H1 (cell line): ENCODE data around the gene SUSD1. TPM values are rescaled to one million over a fixed set of nuclear protein-coding genes. Genes with fewer than 3 reads are reported as not detected.

Source experiments
- CTCF ChIA-PET: fragments of 300-600 bp; sonication (Branson Sonifier 250); formaldehyde crosslinking; loops from one replicate; lab custom pipeline; 2021; ENCODE audit not compliant: partially characterized antibody; lab: Charles Lee
- POLR2A ChIA-PET: fragments of 300-600 bp; sonication (Branson Sonifier 250); formaldehyde crosslinking; loops from one replicate; lab custom pipeline; 2021; ENCODE audit warnings: inconsistent platforms; ENCODE audit not compliant: partially characterized antibody; lab: Charles Lee
- DNase-seq, 2 experiments: peaks; one replicate each; pipeline versions ENCODE4 v3.0.0 to v3.0.0-alpha.2; 2010 to 2022; ENCODE audit warnings: low spot score in 2 of 2, low read depth in 1 of 2, mixed read lengths in 1 of 2
- FAIRE-seq: peaks from 2 replicates; lab custom pipeline; 2011; peaks lifted over from hg19 to GRCh38; lab: Jason Lieb, UNC
- H2AFZ ChIP-seq: 2 replicates; pipeline ENCODE4 v1.8.1; 2012; ENCODE audit warnings: low read length, inconsistent platforms
- H2AK5ac ChIP-seq: 2 replicates; pipeline ENCODE4 v1.6.1; 2013; ENCODE audit warnings: low read depth, low read length
- H2BK120ac ChIP-seq: replicated peaks from 2 replicates; pipeline ENCODE3; 2013; ENCODE audit warnings: low read depth, low read length, inconsistent platforms
- H2BK12ac ChIP-seq: 2 replicates; pipeline ENCODE4 v1.6.1; 2013; ENCODE audit warnings: low read depth, low read length
- H2BK15ac ChIP-seq: 2 replicates; pipeline ENCODE4 v1.6.1; 2013; ENCODE audit warnings: low read length
- H2BK20ac ChIP-seq: 2 replicates; pipeline ENCODE4 v1.6.1; 2013; ENCODE audit warnings: low read length
- H2BK5ac ChIP-seq: 2 replicates; pipeline ENCODE4 v1.6.1; 2013; ENCODE audit warnings: low read depth, low read length
- H3K14ac ChIP-seq: 2 replicates; pipeline ENCODE4 v1.6.1; 2013; ENCODE audit warnings: inconsistent platforms; ENCODE audit not compliant: insufficient read length
- H3K18ac ChIP-seq: 2 replicates; pipeline ENCODE4 v1.6.1; 2013; ENCODE audit warnings: low read length; ENCODE audit errors: extremely low read depth
- H3K23ac ChIP-seq: 2 replicates; pipeline ENCODE4 v1.6.1; 2013; ENCODE audit warnings: inconsistent platforms; ENCODE audit not compliant: insufficient read length
- H3K23me2 ChIP-seq: 2 replicates; pipeline ENCODE4 v1.6.1; 2013; ENCODE audit warnings: low read depth, low read length
- H3K27ac ChIP-seq: 2 replicates; pipeline ENCODE4 v1.6.1; 2011; ENCODE audit warnings: low read depth, low read length, inconsistent platforms
- H3K27me3 ChIP-seq, 4 experiments: replicated peaks in 1 of 4; 1 replicate in 1 of 4; 2 replicates in 3 of 4; pipeline versions ENCODE4 v1.6.1 to v1.8.1; 2011 to 2013; ENCODE audit warnings: low read length in 3 of 4, mild to moderate bottlenecking in 3 of 4, inconsistent platforms in 2 of 4, mixed read lengths in 2 of 4, moderate library complexity in 1 of 4; ENCODE audit not compliant: control insufficient read depth in 3 of 4, insufficient read depth in 3 of 4; ENCODE audit errors: extremely low read depth in 1 of 4
- H3K36me3 ChIP-seq, 4 experiments: 2 replicates each; pipeline versions ENCODE4 v1.6.1 to v1.8.1; 2011 to 2013; ENCODE audit warnings: mild to moderate bottlenecking in 4 of 4, low read length in 3 of 4, moderate library complexity in 2 of 4, control low read depth in 1 of 4, inconsistent platforms in 1 of 4; ENCODE audit not compliant: insufficient read depth in 4 of 4, control insufficient read depth in 2 of 4
- H3K4ac ChIP-seq: replicated peaks from 2 replicates; pipeline ENCODE3; 2013; ENCODE audit warnings: low read length, low read depth, mixed read lengths, inconsistent platforms; ENCODE audit not compliant: insufficient read length
- H3K4me1 ChIP-seq, 4 experiments: replicated peaks in 1 of 4; 1 replicate in 1 of 4; 2 replicates in 3 of 4; pipeline versions ENCODE4 v1.6.1 to v1.8.1; 2011 to 2013; ENCODE audit warnings: low read length in 3 of 4, inconsistent platforms in 2 of 4, mixed read lengths in 1 of 4; ENCODE audit not compliant: insufficient read depth in 4 of 4, control insufficient read depth in 3 of 4
- H3K4me2 ChIP-seq, 2 experiments: 2 replicates each; pipeline versions ENCODE4 v1.6.1 to v1.8.1; 2011 to 2013; ENCODE audit warnings: low read depth in 2 of 2, low read length in 2 of 2, control low read depth in 1 of 2, inconsistent platforms in 1 of 2, mild to moderate bottlenecking in 1 of 2; ENCODE audit not compliant: insufficient read depth in 1 of 2
- H3K4me3 ChIP-seq, 4 experiments: fragments of 200-600, 300-600 bp in 1 of 4; sonication (generic), shearing (Covaris generic), sonication (Bioruptor Twin) in 1 of 4; 2 replicates each; pipeline versions ENCODE4 v1.5.1 to v1.8.1; 2011 to 2016; ENCODE audit warnings: low read length in 4 of 4, low read depth in 3 of 4, control low read depth in 2 of 4, inconsistent platforms in 2 of 4, mild to moderate bottlenecking in 2 of 4, mixed read lengths in 1 of 4, moderate library complexity in 1 of 4; ENCODE audit not compliant: insufficient read depth in 2 of 4; ENCODE audit errors: extremely low read depth in 1 of 4
- H3K56ac ChIP-seq: replicated peaks from 2 replicates; pipeline ENCODE3; 2013; ENCODE audit warnings: low read depth, mild to moderate bottlenecking, mixed read lengths, low read length, inconsistent platforms; ENCODE audit not compliant: insufficient read length
- H3K79me1 ChIP-seq: 2 replicates; pipeline ENCODE4 v1.6.1; 2013; ENCODE audit warnings: low read depth, low read length, control low read depth
- H3K79me2 ChIP-seq, 2 experiments: 2 replicates each; pipeline versions ENCODE4 v1.6.1 to v1.8.1; 2012 to 2013; ENCODE audit warnings: low read length in 2 of 2, mild to moderate bottlenecking in 2 of 2, inconsistent platforms in 1 of 2; ENCODE audit not compliant: insufficient read depth in 2 of 2, control insufficient read depth in 1 of 2
- H3K9ac ChIP-seq, 4 experiments: replicated peaks in 1 of 4; 1 replicate in 1 of 4; 2 replicates in 3 of 4; pipeline versions ENCODE4 v1.6.1 to v1.8.1; 2011 to 2013; ENCODE audit warnings: low read depth in 3 of 4, low read length in 3 of 4, control low read depth in 2 of 4, mild to moderate bottlenecking in 2 of 4, moderate library complexity in 2 of 4, inconsistent platforms in 1 of 4; ENCODE audit errors: extremely low read depth in 1 of 4
- H3K9me3 ChIP-seq, 2 experiments: 2 replicates each; pipeline versions ENCODE4 v1.6.1 to v1.8.1; 2012 to 2013; ENCODE audit warnings: mild to moderate bottlenecking in 2 of 2, moderate library complexity in 2 of 2, control low read depth in 1 of 2, inconsistent platforms in 1 of 2, low read depth in 1 of 2, low read length in 1 of 2, mixed read lengths in 1 of 2; ENCODE audit not compliant: insufficient read depth in 2 of 2
- H4K20me1 ChIP-seq, 2 experiments: replicated peaks in 1 of 2; 2 replicates each; pipeline versions ENCODE3 to v1.8.1; 2011 to 2013; ENCODE audit warnings: inconsistent platforms in 2 of 2, low read length in 2 of 2, mild to moderate bottlenecking in 1 of 2; ENCODE audit not compliant: insufficient read depth in 2 of 2, control insufficient read depth in 1 of 2
- H4K5ac ChIP-seq: 2 replicates; pipeline ENCODE4 v1.6.1; 2013; ENCODE audit warnings: low read length, low read depth, mixed read lengths, inconsistent platforms; ENCODE audit not compliant: insufficient read length
- H4K8ac ChIP-seq: 2 replicates; pipeline ENCODE4 v1.8.0; 2013; ENCODE audit warnings: mild to moderate bottlenecking, moderate library complexity, low read length, inconsistent platforms; ENCODE audit not compliant: insufficient read depth; ENCODE audit errors: extremely low read depth
- H4K91ac ChIP-seq: replicated peaks from 2 replicates; pipeline ENCODE3; 2013; ENCODE audit warnings: low read length, mixed read lengths, inconsistent platforms; ENCODE audit not compliant: insufficient read length
- FOSL1 ChIP-seq: IDR thresholded peaks from 2 replicates; pipeline ENCODE4 v1.6.1; 2011; ENCODE audit warnings: mild to moderate bottlenecking, low read depth, low read length, moderate library complexity; ENCODE audit not compliant: insufficient read depth
- KDM5A ChIP-seq: fragments of 200-600 bp; IDR thresholded peaks from 2 replicates; pipeline ENCODE4 v1.7.1; 2012; ENCODE audit warnings: mild to moderate bottlenecking, low read length, inconsistent platforms, mixed read lengths
- POLR2AphosphoS5 ChIP-seq: IDR thresholded peaks from 2 replicates; pipeline ENCODE4 v1.6.1; 2011; ENCODE audit warnings: low read depth, low read length
- RAD21 ChIP-seq, 2 experiments: IDR thresholded peaks in 1 of 2; conservative IDR thresholded peaks in 1 of 2; 2 replicates each; pipeline ENCODE4 v1.6.1; 2011; ENCODE audit warnings: low read depth in 2 of 2, low read length in 2 of 2, improper control_type of control experiment in 1 of 2, inconsistent platforms in 1 of 2, mild to moderate bottlenecking in 1 of 2, moderate library complexity in 1 of 2
- RXRA ChIP-seq: IDR thresholded peaks from 2 replicates; pipeline ENCODE4 v1.6.1; 2011; ENCODE audit warnings: low read depth, mild to moderate bottlenecking, low read length, moderate library complexity; ENCODE audit not compliant: insufficient read depth
- SIRT6 ChIP-seq: IDR thresholded peaks from one replicate; pipeline ENCODE4 v1.7.1; 2012; ENCODE audit warnings: low read length, inconsistent platforms
- SUZ12 ChIP-seq: fragments of 200-600 bp; sonication (generic); IDR thresholded peaks from 2 replicates; pipeline ENCODE4 v1.6.1; 2012; ENCODE audit warnings: mild to moderate bottlenecking, inconsistent platforms, low read length, moderate library complexity, mixed read lengths
- TEAD4 ChIP-seq: IDR thresholded peaks from 2 replicates; pipeline ENCODE4 v1.6.1; 2012; ENCODE audit warnings: low read depth, low read length, inconsistent platforms, mixed read lengths
- WGBS, 2 experiments: shearing (Covaris generic) in 1 of 2; methylation state at CpG; one replicate each; pipeline versions ENCODE4 v1.1.6 to v1.1.7; 2013 to 2015; ENCODE audit warnings: low lambda C conversion rate in 2 of 2, mixed read lengths in 2 of 2, inconsistent platforms in 1 of 2, low coverage in 1 of 2, missing lambda C conversion rate in 1 of 2; ENCODE audit not compliant: insufficient replicate concordance in 2 of 2, insufficient coverage in 1 of 2, insufficient read length in 1 of 2; ENCODE audit errors: extremely low coverage in 1 of 2, missing lambda C conversion rate in 1 of 2; 5-methylcytosine and 5-hydroxymethylcytosine counted together
- polyA plus RNA-seq, 7 experiments: library from polyadenylated mRNA; depleted of rRNA in 3 of 7; stranded (reverse) in 5 of 7; unstranded in 2 of 7; fragments of >200 nt in 5 of 7; fragments of 200-250 nt in 2 of 7; gene quantifications; 1 replicate in 5 of 7; 2 replicates in 1 of 7; 4 replicates in 1 of 7; pipeline versions ENCODE4 v1.2.1 to v1.2.3, GENCODE V29; 2011 to 2013; ENCODE audit warnings: missing spikeins in 2 of 7, mixed read lengths in 2 of 7
- total RNA-seq: library from RNA; stranded (reverse); fragmentation: NEBNext Ultra II Directional; extraction: Animal tissue kit (Norgen Biotek cat#: 25700); gene quantifications from 2 replicates; pipeline ENCODE4 v1.2.1, GENCODE V29; 2021
- TF ChIP-seq, protein P1 (sequence below): IDR thresholded peaks from 2 replicates; pipeline ENCODE4 v1.6.1; 2011; ENCODE audit warnings: low read depth, mild to moderate bottlenecking, low read length; ENCODE audit not compliant: insufficient read depth
- TF ChIP-seq, protein P2 (sequence below), 3 experiments: IDR thresholded peaks; 1 replicate in 2 of 3; 2 replicates in 1 of 3; pipeline versions ENCODE4 v1.5.1 to v1.6.1; 2011; ENCODE audit warnings: low read length in 3 of 3, mild to moderate bottlenecking in 3 of 3, inconsistent platforms in 2 of 3, low read depth in 1 of 3, moderate library complexity in 1 of 3; ENCODE audit not compliant: insufficient read depth in 1 of 3; ENCODE audit errors: control extremely low read depth in 1 of 3
- TF ChIP-seq, protein P3 (sequence below): IDR thresholded peaks from 2 replicates; pipeline ENCODE4 v1.6.1; 2012; ENCODE audit warnings: inconsistent platforms

SUSD1 gene
- total and polyA plus RNA-seq, 2 of the 8 experiments (the other 6 are each of a cell fraction or from before 2014, with no cell fraction given) = 2.8 to 7.2 TPM

DNA sequence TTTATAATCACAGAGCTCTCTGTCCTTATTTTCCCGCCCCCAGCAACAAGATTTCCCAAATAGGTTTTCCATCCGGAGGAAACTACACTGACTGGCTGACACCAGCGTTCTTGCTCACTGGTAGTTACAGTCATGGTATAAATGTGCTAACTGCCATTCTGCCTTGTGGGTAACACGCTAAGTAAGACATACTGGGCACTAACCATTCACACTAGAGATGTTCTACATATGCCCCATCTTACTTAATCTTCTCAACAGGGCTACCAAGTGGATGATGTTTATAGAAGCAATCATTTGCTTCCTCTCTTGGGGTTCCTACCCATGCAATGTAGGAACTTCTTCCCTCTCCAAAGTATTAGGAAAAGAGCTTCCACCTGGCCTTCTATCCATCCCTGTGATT is 111.5 kb downstream of the SUSD1 start:
- CTCF ChIA-PET = no interaction called here
- peaks cover 4 to 7% of the 10 kb centered on the region in 2 experiments; a peak in 2 of 4 replicates for H3K9me3 ChIP-seq
- H3K23me2 ChIP-seq = no peaks in the 10 kb centered on the region
- H3K27me3 ChIP-seq = no peaks in the 10 kb centered on the region
- POLR2A ChIA-PET = no interaction called here
- H3K36me3 ChIP-seq = no peaks in the 10 kb centered on the region
- H3K23ac ChIP-seq = no peak overlapping the region
- no peak overlapping the region for H3K4me2 ChIP-seq
- H4K8ac ChIP-seq = no peak overlapping the region
- no peak overlapping the region for H3K9ac ChIP-seq
- H4K20me1 ChIP-seq = no peaks in the 10 kb centered on the region
- no peak overlapping the region for H2AFZ ChIP-seq
- H2BK20ac ChIP-seq = no peak overlapping the region
- no peak overlapping the region for H2BK12ac ChIP-seq
- no peak overlapping the region for H3K56ac ChIP-seq
- H3K18ac ChIP-seq = no peak overlapping the region
- peaks cover 2 to 9% (median 2%) of the 10 kb centered on the region in 4 experiments; a peak in 5 of 7 replicates for H3K4me1 ChIP-seq
- no peaks in the 10 kb centered on the region for H3K79me2 ChIP-seq
- H4K5ac ChIP-seq = no peak overlapping the region
- 92% methylated on average over 4 of the region's 4 CpGs; no CpG with 5 or more reads in 1 of the 2 experiments for WGBS, 2 experiments
- no peak overlapping the region for H4K91ac ChIP-seq
- no peak overlapping the region for H2BK5ac ChIP-seq
- no peak overlapping the region for H3K27ac ChIP-seq
- no peak overlapping the region for H3K14ac ChIP-seq
- DNase-seq (no peak), FAIRE-seq (no peak)
- H3K79me1 ChIP-seq = no peaks in the 10 kb centered on the region
- H3K4me3 ChIP-seq = no peak overlapping the region
- H2BK120ac ChIP-seq = no peak overlapping the region
- no peak overlapping the region for H3K4ac ChIP-seq
- H2BK15ac ChIP-seq = no peak overlapping the region
- H2AK5ac ChIP-seq = no peak overlapping the region
- TF ChIP-seq, protein P1, sequence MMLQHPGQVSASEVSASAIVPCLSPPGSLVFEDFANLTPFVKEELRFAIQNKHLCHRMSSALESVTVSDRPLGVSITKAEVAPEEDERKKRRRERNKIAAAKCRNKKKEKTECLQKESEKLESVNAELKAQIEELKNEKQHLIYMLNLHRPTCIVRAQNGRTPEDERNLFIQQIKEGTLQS = no peak
- TF ChIP-seq, protein P2, sequence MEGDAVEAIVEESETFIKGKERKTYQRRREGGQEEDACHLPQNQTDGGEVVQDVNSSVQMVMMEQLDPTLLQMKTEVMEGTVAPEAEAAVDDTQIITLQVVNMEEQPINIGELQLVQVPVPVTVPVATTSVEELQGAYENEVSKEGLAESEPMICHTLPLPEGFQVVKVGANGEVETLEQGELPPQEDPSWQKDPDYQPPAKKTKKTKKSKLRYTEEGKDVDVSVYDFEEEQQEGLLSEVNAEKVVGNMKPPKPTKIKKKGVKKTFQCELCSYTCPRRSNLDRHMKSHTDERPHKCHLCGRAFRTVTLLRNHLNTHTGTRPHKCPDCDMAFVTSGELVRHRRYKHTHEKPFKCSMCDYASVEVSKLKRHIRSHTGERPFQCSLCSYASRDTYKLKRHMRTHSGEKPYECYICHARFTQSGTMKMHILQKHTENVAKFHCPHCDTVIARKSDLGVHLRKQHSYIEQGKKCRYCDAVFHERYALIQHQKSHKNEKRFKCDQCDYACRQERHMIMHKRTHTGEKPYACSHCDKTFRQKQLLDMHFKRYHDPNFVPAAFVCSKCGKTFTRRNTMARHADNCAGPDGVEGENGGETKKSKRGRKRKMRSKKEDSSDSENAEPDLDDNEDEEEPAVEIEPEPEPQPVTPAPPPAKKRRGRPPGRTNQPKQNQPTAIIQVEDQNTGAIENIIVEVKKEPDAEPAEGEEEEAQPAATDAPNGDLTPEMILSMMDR (IDR thresholded peaks at IDR 0.05; ENCODE audit: control extremely low read depth in 1 of 3, insufficient read depth in 1 of 3, low read depth in 1 of 3, low read length in 3 of 3) = no peak
- no peak for TF ChIP-seq SIRT6
- no peak for TF ChIP-seq RXRA
- TF ChIP-seq, protein P3, sequence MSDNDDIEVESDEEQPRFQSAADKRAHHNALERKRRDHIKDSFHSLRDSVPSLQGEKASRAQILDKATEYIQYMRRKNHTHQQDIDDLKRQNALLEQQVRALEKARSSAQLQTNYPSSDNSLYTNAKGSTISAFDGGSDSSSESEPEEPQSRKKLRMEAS = no peak
- TF ChIP-seq RAD21 (IDR thresholded peaks at IDR 0.05 in 1 of 2, conservative IDR thresholded peaks at IDR 0.05 in 1 of 2; ENCODE audit: low read depth in 2 of 2, low read length in 2 of 2) = no peak
- TF ChIP-seq FOSL1 = no peak
- no peak for TF ChIP-seq POLR2AphosphoS5
- no peak for TF ChIP-seq SUZ12
- no peak for TF ChIP-seq KDM5A
- TF ChIP-seq TEAD4 = no peak
